Ramos (cell line): Measurements from ENCODE around the gene PTH1R.

Experiments
- in situ Hi-C: fragments of 300-500 bp; cut with MboI; formaldehyde crosslinking; loops from one replicate; pipeline ENCODE4 v1.14.3; 2022; ENCODE audit warnings: low sequenced_read_pairs; ENCODE audit not compliant: unreplicated experiment

The PTH1R gene

DNA sequence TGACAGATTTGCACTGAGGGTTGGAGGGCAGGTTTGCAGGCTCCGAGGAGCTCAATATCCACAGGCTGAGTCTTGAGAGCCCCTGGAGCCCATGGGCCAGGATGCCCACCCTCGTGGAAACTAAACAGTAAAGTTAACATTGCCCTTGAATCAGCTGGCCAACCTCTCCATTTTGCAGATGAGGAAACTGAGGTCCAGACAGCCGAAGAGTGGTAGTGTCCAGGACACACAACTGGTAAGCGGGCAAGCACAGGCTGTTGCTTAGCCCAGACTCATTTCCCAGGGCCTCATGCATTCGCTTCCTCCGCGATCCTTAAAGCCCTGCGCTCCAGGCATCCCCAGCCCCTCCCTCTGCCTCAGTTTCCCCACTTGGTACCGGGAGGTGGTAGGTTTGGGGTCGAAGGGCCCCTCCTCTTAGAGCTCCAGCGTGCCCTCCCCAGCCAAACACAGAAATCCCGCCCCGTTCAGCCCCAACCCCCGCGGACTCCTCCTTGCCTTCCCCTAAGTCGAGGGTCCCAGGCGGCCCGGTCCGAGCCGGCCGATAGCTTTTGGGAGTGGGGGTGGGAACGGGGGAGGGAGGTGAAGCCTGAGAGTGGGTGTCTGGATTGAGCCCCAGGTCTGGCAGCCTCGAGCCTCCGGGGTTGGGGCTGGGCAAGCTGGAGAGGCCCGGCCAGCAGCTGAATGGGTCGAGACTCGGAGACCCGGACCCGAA lies 3.5 kb downstream of the PTH1R start:
- in situ Hi-C loops, result no loop called here

GRCh38 chr3:46881596-46882376 lies 4.3 kb downstream of the PTH1R start:
- in situ Hi-C loops, result no loop called here

DNA sequence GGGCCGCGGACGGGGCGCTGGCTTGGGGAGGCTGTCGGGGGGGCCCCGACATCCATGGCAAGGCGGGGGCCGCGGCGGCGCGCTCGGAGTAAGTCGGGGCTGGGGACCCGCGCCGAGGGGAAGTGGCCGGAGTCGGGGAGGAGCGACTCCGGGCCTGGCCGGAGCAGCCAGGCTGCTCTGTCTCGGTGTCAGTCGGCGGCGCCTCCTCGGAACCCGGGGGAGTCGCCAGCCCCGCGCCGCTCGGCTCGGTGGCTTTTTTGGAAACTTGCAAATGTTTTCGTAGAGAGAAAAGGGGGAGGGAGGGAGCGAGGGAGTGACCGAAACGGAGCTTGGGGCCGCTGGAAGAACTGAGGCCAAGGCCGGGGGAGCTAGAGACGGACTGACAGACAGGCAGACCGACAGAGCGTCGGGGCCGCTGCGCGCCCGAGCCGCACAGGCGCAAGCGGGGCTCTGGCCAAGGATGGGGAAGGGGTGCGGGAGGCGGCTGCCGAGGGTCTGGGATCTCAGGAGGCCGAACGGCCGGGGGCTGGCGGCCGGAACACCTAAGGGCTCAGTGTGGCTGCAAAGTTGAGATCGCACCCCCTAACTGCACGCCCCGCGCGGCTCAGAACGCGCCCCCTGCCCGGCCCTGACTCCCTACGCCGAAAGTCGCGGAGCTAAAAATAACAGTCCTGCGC lies 5.0 kb downstream of the PTH1R start:
- in situ Hi-C loops, result no loop called here

GRCh38 chr3:46883054-46883829 lies 5.7 kb downstream of the PTH1R start:
- in situ Hi-C loops, result no loop called here

- in situ Hi-C loops, result no loop called here
Measured at GRCh38 chr3:46883830-46884185, 6.3 kb downstream of the PTH1R start.

DNA sequence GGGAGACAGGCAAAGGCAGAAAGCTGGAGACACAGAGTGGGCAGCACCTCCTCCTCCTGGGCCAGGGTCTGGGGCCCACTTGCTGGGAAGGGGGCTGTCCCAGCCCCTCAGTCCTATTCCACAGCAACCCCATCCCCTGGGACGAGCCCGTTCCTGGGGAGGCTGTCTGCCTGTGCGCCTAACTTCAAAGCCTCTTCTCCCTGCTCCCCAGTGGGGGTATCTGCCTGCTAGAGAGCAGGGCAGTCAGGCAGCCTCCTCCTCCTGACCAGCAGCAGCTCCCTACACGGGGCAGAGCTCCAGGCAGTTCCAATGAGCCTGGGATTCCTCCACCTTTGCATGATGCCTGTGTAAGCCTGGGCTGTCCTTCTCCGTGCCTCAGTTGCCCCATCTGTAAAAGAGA lies 6.9 kb downstream of the PTH1R start:
- in situ Hi-C loops, result no loop called here

- in situ Hi-C loops, result no loop called here
Measured at GRCh38 chr3:46884929-46885328, 7.4 kb downstream of the PTH1R start.

GRCh38 chr3:46885612-46886011 lies 8.1 kb downstream of the PTH1R start:
- in situ Hi-C loops, result no loop called here

DNA sequence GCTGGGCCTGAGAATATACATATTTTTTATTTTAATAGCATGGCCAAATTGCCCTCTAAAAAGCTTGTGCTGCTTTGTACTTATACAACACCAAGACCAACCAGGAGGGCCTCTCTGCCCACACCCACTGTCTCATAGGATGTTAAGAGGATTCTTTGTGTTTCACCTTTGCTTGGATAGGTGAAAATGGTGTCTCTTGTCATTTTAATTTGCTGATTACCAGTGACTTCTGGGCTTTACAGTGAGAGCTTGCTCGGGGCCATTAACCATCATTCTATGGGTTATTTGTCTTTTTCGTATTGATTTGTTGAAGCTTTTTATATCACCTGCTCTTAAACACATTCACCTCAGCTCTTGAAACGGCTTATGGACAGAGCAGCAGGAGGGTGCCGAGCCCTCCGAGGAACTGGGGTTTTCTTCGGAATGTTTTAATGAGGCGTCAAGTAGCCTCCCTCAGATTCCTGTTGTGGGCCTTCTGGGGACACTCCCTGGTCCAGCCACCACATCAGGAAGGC lies 10.5 kb downstream of the PTH1R start:
- in situ Hi-C loops, result no loop called here

DNA sequence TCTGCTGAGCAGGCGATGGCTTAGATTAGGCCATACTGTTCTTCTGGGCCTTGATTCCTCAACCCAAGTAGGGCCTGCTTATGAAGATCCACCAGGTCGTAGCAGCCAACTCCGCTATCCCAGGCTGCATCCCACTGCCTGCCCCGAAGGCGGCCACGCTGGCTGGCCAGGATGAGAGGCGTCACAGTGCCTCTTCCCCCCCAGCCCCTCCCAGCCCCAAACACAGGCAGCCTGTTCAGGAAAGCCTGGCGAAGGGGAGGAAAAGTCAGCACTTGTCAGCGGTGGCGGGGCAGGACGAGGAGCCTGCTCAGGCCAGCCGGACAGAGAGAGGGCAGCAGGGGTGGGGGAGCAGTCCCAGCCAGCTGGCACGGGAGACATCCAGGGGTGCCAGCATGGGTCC lies 11.2 kb downstream of the PTH1R start:
- in situ Hi-C loops, result no loop called here

GRCh38 chr3:46889381-46890110 lies 12.0 kb downstream of the PTH1R start:
- in situ Hi-C loops, result no loop called here

DNA sequence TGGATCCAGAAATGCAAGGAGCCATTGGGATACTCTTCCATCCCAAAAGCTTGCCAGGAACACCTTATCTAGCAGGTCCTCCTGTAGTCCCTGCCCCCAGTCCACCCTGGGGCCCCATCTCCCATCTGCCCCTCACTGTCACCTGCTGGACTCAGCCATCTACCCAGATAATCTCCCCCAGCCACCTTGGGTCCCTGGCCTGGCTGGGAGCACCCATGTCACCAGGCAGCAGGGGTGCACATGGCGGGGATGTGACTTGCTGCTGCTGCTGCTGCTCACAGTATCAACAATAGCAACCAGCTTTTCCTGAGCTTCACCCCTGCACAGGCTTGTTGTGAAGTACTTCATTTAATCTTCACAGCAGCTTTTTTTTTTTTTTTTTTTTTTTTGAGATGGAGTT lies 12.6 kb downstream of the PTH1R start:
- in situ Hi-C loops, result no loop called here

DNA sequence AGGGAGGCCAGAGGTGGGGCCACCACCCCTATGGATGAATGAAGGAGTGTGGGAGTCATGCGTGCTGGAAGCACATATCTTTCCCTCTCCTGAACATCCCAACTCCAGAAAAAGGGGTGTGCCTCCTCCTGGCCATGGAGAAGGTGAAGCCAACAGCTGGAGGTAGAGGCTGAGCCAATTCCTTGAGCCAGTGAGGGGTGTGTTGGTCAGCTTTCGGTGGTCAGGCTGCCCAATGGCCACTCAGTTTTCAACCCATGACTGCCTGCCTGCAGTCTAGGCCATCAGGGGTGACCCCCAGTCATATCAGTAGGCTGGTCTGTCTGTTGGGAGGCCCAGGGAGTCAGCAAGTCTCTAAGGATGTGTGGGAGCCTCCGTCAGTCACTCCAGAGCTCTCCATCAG lies 13.6 kb downstream of the PTH1R start:
- in situ Hi-C loops, result no loop called here

DNA sequence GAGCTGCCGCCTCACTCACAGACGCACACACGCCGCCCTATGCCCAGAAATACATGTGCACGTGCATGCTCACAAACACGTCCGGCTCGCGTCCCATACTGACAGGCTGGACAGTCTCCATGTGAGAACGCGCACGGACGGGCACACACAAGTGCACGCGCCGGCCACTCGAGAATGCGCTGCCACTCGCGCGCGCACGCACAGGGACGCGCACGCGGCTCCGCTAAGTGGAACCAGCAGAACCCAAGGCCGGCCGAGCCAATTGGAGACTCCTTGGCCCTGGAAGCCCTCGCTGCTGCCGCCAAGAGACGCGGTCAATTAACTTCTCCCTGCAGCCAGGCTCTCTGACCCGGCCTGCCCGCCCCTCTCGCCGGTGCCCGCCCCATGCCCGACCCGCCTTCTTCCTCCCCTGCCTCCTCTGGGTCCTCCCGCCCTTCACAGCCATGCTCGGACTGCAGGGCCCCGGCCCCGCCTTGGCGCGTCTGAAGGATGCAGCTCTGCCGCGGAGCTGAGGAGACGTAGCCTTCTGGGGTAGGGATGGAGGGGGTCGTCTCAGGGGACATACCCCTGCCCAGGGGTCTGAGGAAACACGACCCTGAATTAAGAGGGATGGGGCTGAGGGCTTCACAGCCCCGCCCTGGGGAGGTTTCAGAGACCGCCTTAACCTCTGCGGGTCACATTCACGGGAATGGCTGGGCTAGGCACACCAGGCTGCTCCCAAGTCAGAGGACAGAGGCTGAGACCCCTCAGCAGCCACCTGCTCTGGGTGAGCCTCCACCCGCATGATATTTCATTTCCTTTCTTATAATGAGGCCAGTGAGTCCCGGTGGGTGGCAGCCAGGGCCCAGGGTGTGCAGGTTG lies 15.0 kb downstream of the PTH1R start:
- in situ Hi-C loops, result no loop called here

DNA sequence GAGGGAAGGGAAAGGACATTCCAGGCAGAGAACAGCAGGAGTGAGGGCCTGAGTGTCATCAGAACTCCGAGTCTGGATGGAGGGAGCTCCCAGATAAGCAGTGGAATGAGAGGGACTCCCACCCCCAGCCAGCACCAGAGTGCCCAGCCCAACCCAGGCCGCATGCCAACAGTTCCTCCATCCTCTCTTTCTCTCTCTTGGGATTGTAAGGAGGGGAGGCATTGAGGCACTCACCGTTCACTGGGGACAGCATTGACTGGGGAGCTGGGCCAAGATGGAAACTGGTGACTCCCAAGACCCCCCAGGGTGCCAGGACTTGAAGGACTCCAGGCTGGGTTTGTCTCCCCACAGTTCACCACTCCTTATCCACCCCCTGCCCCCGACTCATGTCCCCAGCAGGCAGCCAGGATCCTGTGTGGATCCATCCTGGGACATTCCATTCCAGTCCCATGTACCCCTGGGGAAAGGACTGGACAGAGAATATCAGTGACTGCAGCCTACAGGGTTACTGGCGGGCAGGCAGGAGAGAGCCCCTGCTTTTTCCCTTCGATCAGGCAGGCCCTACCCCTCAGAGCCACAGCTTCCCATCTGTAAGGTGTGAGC lies 15.7 kb downstream of the PTH1R start:
- in situ Hi-C loops, result no loop called here

GRCh38 chr3:46893763-46894162 lies 16.2 kb downstream of the PTH1R start:
- in situ Hi-C loops, result no loop called here

DNA sequence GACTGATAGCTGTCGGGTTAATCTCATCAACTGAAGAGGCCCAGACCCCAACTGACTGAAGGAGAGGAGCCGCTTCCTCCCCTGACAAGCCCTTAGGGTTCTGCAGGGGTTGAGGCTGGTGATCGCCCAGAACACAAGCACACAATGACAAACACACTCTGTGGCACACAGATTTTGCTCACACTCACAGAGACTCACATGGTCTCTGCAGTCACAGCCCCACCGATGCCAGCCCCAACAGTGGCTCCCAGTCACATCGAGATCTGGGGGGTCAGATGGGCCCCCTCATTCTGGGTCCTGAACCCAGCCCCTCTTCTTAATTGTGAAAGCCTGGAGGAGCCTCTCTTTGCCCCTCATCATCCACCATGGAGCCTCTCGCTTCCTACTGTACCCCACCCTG lies 16.7 kb downstream of the PTH1R start:
- in situ Hi-C loops, result no loop called here

DNA sequence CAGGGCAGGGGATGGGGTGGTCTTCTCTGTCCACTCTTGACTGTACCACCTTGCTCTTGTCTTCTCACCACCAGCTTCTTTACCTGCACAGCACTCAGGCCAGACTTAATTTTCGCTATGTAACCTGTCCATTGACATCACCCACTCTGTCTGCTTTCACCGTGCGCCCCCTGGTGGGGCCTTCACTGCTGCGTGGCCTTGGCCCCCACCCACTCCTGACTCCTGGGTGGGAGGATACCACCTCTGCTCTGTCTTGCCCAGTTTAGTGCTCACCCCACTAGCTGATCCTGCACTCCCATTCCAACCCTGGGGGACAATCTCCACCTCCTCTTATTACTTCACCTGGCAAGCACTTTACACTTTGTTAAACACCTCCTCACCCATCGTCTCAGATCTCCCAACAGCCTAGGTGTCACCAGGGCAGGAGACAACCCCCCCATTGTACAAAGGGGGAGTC lies 17.7 kb downstream of the PTH1R start:
- in situ Hi-C loops, result loop anchor here (5.0 kb wide), 1 partner anchor 183 kb away; no protein-coding TSS in a partner anchor
